H1 (cell line): ENCODE data around the gene ST3GAL3. TPM values are rescaled to one million over a fixed set of nuclear protein-coding genes. Genes with fewer than 3 reads are reported as not detected.

Experiments
- NANOG ChIP-seq: IDR thresholded peaks from 2 replicates; pipeline ENCODE4 v1.6.1; 2011; ENCODE audit warnings: low read length, low read depth, mild to moderate bottlenecking, inconsistent platforms; ENCODE audit not compliant: insufficient read depth, poor library complexity, severe bottlenecking
- SRF ChIP-seq: IDR thresholded peaks from 2 replicates; pipeline ENCODE4 v1.6.1; 2011; ENCODE audit warnings: mild to moderate bottlenecking, low read depth, low read length, moderate library complexity
- polyA plus RNA-seq, 7 experiments: library from polyadenylated mRNA; depleted of rRNA in 3 of 7; stranded (reverse) in 5 of 7; unstranded in 2 of 7; fragments of >200 nt in 5 of 7; fragments of 200-250 nt in 2 of 7; gene quantifications; 1 replicate in 5 of 7; 2 replicates in 1 of 7; 4 replicates in 1 of 7; pipeline versions ENCODE4 v1.2.1 to v1.2.3, GENCODE V29; 2011 to 2013; ENCODE audit warnings: missing spikeins in 2 of 7, mixed read lengths in 2 of 7
- total RNA-seq: library from RNA; stranded (reverse); fragmentation: NEBNext Ultra II Directional; extraction: Animal tissue kit (Norgen Biotek cat#: 25700); gene quantifications from 2 replicates; pipeline ENCODE4 v1.2.1, GENCODE V29; 2021

ST3GAL3 gene
- total and polyA plus RNA-seq, 2 of the 8 experiments (the other 6 are each of a cell fraction or from before 2014, with no cell fraction given): 6.8 to 7.0 TPM

GRCh38 chr1:43796111-43796581 lies 88.8 kb downstream of the ST3GAL3 start (continued):
- TF ChIP-seq NANOG: no peak
- no peak for TF ChIP-seq SRF
